HG03378 (cell line): ENCODE results near the gene TIMM23B.
"Not testable (repeated sequence)": the region's sequence is repeated elsewhere in the genome, so short reads cannot be mapped to it uniquely, and the experiment has no call there.

Experiments used
- ATAC-seq: cut with Tn5 transposase; IDR thresholded peaks from one replicate; pipeline ENCODE4 v1.9.1; 2021; ENCODE audit warnings: mild to moderate bottlenecking, moderate library complexity; ENCODE audit not compliant: unreplicated experiment

The TIMM23B gene

GRCh38 chr10:49972094-49972493, 30.2 kb downstream of the TIMM23B start:
- not testable (repeated sequence) for ATAC-seq

GRCh38 chr10:49977756-49978155, 35.9 kb downstream of the TIMM23B start:
- not testable (repeated sequence) for ATAC-seq

DNA sequence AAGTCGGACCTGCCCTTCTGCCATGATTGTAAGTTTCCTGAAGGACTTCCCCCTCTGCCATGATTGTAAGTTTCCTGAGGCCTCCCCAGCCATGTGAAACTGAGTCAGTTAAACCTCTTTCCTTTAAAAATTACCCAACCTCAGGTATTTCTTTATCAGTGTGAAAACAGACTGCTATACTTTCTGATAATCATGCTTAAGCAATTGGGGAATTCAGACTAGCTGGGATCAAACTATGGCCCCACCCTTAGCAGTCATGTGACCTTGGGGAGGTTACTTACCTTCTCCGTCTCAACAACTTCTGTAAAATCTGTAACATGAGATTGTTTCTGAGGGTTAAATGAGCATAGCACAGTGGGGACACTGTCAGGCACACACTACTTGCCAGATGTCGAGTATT, 45.4 kb downstream of the TIMM23B start:
- not testable (repeated sequence) for ATAC-seq

- ATAC-seq: not testable (repeated sequence)
Measured at GRCh38 chr10:49988376-49988775, 46.5 kb downstream of the TIMM23B start, which contains the start of gene AGAP6. Gene AGAP6, plus strand, starts transcription at chr10:49988406. Its CDS starts 310 bp downstream, at chr10:49988716.

DNA sequence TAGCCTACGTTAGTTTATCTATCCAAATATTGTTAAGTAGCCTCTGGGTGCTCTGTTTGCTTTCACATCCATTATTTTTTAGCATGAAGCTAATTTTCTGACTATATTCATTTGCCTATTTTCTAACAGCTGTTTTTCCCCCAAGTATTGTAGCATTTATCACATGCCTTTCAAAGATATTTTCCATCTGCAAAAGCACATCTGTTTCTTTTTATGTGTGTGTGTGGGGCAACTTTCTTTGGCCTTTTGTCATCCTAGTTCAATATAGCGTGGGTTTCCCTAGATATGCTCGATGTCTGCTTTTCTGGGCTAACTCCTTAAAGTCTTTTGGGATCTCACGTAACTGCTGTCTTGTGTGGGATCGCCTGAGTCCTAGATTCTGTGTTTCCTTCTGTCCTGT, 53.5 kb downstream of the TIMM23B start:
- ATAC-seq: not testable (repeated sequence)

DNA sequence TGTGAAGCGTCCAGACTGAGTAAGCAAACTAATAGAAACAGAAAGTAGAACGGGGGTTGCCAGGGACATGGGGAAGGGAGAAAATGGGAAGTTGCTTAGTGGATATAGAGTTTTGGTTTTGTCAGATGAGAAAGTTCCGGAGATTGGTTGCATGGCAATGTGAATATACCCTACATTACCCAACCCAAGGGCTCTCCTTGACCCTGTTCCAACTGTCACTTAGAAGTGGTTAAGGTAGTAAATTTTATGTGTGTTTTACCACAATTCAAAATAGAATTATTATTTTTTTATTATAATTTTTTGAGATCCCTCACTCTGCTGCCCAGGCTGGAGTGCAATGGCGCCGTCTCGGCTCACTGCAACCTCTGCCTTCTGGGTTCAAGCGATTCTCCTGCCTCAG, 72.2 kb downstream of the TIMM23B start:
- not testable (repeated sequence) for ATAC-seq

GRCh38 chr10:50015596-50016220, 73.9 kb downstream of the TIMM23B start:
- not testable (repeated sequence) for ATAC-seq

DNA sequence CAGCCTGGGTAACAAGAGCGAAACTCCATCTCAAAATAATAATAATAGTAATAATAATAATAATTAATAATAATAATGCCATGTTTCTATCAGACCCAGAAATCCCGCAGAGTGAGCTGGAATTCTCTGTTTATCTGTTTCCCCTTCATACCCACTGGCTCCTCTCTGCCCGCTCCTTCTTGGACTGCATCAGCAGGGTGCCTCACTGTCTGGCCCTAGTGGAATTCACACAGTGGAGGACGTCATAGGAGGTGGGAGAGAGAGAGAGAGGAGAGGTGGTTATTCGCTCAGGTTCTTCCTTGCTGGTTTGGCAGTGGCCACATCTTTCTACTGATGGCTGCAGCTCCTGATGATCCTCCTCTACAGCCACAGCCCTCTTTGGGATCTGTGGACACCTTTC, 75.1 kb downstream of the TIMM23B start:
- ATAC-seq: not testable (repeated sequence)

DNA sequence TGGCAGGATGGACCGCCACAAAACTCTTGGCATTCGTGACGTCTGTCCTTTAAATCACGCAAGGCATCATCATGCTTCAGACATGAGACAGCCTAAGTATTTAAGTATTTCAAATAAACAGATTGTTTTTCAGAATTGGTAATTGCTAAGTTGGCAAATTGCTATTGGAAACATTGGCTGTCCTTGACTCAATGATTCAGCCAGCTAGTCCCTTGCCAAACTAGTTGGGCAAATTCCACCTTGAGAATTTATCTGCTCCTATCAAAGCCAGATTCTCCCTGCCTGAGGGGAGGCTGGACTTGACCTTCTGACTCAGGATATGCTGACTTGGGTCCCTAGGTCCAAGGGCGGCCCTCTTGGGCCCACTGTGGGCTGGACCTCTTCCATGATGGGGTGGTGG, 75.8 kb downstream of the TIMM23B start:
- ATAC-seq: not testable (repeated sequence)

DNA sequence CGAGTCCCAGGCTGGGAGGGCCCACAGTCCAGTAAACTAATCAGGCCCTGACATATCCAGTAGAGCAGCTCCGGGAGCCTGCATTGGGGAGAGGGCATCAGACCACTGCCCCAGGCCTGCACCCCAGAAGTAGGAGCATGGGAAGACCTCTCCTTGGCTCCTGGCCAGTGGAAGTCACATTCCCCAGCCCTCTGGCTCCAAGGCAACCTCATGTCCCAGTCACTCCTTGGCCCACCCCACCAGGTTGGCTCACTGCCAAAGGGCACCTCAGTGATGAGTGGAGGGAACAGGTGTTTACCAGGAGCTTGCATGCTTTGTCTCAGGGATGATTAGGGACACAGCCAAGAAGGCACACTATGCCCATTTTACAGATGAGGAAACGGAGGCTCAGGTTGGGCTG, 77.4 kb downstream of the TIMM23B start:
- ATAC-seq: not testable (repeated sequence)

DNA sequence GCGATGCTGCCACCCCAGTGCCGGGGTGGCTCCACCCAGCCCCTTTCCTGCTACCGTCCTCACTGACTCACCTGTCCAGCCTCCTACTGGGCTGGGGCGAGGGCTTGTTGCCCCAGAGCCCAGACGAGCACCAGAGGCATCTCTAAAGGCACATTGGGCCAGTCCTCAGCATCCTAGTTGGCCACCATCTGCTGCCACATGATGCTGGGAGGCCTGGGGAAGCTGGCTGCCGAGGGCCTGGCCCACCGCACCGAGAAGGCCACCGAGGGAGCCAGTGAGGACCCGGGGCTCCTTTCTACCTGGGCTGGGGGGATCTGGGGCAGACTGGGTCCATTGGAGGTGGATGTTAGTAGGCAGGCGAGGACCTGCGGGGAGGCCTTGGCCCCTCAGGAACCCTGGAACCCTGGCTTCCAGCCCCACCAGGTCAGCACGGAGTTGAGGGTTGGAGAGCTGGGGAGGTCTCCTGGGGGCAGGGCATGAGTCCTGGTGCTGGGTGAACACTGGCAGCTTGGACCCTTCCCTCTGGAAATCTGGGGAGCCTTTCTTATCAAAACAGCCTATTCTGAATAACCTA, 78.7 kb downstream of the TIMM23B start:
- ATAC-seq: not testable (repeated sequence)

- ATAC-seq: no peak
Measured at GRCh38 chr10:50021646-50022045, 79.8 kb downstream of the TIMM23B start.
